Central memory CD4-positive, alpha-beta T cell (primary cell): ENCODE data around the gene ZNF552.
"Not testable (repeated sequence)": the region's sequence is repeated elsewhere in the genome, so short reads cannot be mapped to it uniquely, and the experiment has no call there.

Source experiments
- DNase-seq: peaks from one replicate; pipeline ENCODE4 v3.0.0; 2022

ZNF552 gene

GRCh38 chr19:57817976-57818375 lies 3.3 kb upstream of the ZNF552 start:
- no peak for DNase-seq

- no peak for DNase-seq
Measured at GRCh38 chr19:57816652-57817051, 1.9 kb upstream of the ZNF552 start.

- DNase-seq, result no peak
Measured at GRCh38 chr19:57815247-57816075, 748 bp upstream of the ZNF552 start.

DNA sequence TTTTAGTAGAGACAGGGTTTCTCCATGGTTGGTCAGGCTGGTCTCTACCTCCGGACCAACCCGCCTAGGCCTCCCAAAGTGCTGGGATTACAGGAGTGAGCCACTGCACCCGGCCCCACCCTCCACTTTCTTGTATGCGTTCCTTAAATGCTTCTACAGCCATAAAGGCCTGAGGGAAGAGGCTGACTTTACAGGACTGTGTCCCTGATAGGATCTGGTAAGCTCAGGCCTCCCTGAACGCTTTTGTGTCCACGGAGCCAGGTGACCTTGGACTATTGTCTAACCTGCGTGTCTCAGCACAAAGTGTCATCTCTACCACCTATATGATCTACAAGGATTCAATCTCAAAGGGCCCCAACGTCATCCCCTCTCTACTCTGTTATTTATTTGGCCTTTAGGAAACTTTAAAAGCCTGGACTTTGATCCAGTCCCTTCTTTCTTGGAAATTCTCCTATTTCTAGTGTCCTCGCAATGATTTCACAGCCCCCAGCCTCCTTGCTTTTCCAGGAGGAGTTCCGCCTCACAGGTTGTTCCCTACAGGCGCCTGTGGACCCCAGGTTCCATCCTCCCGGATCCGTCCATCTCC lies 701 bp downstream of the ZNF552 start:
- DNase-seq, result no peak

DNA sequence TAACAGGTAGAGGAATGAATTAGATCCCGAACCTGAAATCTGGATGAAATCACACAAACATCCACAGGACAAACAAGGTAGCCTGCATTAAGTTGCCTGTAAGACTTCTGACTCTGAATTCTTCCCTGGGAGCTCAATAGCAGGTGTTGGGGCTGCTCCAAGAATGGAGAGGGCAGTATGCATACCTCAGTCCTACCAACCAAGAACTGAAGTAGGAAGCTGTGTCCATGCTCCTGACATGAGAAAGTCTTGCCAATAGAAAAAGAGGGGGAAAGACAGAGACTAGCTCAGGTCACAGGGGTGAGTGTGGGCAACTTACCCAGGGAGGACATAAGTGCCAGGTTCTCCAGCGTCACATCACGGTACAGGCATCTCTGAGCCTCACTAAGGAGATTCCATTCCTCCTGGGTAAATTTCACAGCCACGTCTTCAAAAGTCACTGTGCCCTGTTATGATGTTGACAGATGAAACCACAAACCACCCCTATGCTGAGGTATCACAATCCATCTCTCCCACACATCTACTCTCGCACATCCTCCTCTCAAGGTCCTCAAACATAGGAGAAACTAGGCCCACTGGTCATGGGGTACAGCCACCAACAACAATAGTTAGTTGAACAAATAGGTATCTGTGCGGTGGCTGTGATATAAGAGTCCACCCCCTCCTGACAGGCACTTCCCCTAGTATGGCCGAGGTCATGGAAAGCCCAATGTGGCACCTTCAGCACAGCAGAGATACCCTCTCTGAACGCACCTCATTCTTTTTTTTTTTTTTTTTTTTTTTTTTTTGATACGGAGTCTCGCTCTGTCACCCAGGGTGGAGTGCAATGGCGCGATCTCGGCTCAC lies 1.5 kb downstream of the ZNF552 start:
- not testable (repeated sequence) for DNase-seq

DNA sequence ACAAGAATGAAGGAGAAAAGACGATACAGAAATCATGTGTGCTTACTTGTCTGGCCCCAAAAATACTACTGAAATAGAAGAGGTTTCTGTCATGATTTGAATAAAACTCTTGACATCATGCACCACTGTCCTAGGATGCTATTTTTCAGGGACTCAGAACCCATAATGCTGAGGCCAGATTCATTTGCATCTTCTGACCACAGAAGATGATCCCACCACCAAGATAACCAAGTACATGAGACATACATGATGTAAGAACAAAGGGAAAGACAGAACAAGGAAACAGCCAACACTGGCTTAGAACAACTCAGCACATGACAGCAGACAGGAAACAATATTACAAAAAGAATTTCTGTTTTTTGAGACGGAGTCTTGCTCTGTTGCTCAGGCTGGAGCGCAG lies 2.5 kb downstream of the ZNF552 start:
- no peak for DNase-seq

- DNase-seq, result not testable (repeated sequence)
Measured at GRCh38 chr19:57810410-57811295, 4.1 kb downstream of the ZNF552 start.

GRCh38 chr19:57807541-57807940 lies 7.2 kb downstream of the ZNF552 start:
- DNase-seq, result no peak

- DNase-seq, result no peak
Measured at GRCh38 chr19:57803594-57804325, 11.0 kb downstream of the ZNF552 start.

DNA sequence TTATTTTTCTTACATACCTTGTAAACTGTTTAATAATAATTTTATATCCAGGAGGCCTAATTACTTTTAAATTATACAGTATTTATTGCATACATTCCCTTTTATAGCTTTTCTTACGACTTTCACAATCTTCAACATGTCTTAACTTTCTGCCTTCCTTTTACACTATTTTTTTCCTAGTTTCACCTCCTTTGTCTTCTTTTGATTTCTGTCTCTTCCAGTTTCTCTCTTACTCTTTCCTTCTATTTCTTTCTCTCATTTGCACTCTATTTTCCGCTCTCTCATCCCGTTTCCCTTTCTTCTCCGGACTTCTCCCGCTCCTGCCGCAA lies 11.5 kb downstream of the ZNF552 start:
- no peak for DNase-seq

DNA sequence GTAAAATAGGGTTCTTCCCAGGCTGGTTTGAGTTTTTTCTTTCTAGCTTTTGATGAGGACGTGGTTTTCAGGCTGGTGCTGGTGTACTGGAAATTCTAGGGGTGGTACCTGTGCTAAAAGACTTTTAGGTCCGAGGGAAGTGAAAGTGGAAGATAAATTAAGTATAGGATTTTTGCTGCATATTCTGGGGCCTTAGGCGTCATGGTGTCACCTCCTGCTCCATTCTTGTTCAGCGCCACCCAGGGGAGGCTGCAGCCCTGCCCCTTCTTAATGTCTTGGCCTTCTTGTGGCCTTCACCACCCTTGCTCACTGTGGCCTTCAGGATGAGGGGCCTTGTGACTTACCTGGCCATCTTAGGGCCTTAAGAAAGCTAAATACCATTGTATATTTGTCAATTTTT lies 12.4 kb downstream of the ZNF552 start:
- no peak for DNase-seq

- DNase-seq, result no peak
Measured at GRCh38 chr19:57800696-57801095, 14.0 kb downstream of the ZNF552 start.

DNA sequence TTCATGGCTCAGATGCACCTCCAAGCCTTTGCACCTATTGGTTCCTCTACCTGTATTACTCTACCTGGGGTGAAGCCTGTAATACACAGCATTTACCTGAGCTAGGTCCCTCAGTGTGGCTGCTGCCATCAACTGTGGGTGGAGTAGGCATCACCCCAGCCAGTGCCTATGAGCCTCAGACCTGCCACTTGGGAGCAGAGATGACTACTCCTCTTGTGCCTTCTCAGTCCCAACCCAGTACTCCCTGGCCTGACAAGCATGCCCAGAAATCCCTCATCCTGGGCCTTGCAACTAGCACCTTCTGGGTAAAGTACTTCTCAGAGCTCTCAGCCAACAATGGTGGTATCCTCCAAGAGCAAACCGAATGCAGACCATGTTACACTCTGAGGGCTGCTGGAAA lies 18.1 kb downstream of the ZNF552 start:
- not testable (repeated sequence) for DNase-seq

DNA sequence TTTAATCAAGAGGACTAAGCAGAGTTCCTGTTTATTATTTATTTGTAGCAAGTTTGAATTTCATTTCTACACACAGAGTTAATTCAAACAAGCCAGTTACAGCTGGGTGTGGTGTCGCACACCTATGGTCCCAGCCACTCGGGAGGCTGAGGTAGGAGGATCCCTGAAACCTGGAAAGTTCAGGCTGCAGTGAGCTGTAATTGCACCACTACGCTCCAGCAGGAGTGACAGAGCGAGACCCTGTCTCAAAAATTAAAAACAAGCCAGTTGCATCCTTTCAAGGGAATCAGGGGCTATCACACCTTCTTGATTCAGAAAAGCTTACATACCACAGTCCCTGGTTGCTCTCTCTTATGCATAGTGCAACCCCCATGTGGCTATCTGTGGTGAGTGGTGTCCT lies 25.4 kb downstream of the ZNF552 start:
- DNase-seq, result no peak

DNA sequence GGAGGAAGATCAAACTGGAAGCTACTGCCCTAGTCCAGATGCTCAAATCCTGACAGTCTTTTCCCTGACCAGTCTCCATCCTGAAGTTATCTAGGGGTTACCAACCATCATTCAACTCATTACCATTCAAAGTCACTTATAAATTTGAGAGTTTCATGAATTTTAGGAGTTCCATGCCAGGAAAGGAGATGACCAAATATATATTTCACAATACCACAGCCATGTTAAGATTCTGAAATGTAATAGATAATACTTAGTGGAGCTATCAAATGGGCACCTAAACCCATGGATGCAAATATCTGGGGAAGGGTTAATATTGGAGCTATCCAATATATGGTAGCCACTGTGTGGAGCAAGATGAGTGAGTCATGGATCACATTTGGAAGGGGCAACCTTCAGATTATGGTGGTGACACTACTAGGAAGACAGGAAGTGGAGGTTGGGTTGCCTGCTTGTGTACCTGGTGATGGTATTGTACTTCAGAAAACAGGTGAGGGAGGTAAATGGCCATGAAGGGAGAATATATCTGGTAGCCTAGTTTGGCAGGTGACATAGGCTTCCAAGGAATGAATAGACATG lies 26.5 kb downstream of the ZNF552 start:
- DNase-seq, result no peak

DNA sequence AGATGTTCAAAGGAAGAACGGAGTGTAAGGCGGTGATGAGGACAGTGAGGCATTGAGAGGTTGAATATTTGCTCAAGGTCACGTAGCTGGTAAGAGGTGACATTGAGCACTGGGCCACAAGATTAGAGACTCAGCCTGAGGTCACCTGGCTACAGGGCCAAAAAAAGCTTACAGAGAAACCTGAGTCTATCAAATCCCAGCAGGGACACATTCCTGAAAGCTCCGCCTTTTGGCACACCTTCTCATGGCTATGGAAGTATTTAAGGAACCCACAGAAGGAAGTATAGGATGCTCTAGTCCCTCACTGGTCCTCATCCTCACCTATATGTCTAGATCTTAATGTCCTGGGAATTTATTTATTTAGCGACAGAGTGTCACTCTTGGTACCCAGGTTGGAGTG lies 27.8 kb downstream of the ZNF552 start:
- no peak for DNase-seq

GRCh38 chr19:57786286-57786685 lies 28.4 kb downstream of the ZNF552 start:
- no peak for DNase-seq

- no peak for DNase-seq
Measured at GRCh38 chr19:57779220-57779845, 35.4 kb downstream of the ZNF552 start.

DNA sequence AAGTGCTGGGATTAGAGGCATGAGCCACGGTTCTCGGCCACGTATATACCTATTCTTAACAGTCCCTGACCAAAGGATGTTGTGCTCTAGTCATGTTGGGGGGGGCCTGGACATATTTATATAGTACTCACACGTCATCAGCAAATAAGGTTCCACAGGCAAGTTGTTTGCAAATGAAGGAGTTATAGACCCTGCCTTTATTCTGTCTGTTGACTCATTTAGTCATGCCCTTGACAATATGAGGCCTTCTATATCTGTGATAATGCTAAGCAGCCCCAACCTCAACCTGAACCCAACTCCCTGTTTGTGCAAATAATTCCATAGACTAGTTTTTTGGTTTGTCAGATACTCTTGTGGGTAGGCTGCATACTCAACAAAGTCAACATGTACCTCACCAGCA lies 36.4 kb downstream of the ZNF552 start:
- DNase-seq, result no peak

DNA sequence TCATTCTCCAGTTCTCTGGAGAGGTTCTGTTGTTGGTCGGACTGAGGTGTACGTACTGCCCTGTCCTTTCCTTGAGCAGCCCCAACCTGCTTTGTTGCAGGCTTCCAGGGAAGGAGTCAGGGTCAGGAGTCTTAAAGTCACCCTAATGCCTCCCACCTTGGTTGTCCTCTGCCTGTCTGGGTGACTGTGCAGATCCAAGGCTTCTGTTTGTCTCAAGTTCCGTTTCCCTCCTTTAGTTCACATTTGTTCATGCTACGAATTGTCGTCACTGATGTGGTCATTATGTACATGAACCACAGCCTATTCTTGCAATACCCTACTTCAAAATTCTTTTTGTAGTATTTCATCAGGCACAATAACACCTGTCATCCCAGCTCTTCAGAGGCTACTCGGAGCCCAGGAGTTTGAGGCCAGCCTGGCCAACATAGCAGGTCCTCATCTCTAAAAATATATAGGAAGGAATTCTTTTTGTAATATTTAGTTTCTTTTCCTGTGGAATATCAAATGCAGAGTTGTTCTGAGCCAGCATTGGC lies 37.9 kb downstream of the ZNF552 start:
- DNase-seq, result no peak

DNA sequence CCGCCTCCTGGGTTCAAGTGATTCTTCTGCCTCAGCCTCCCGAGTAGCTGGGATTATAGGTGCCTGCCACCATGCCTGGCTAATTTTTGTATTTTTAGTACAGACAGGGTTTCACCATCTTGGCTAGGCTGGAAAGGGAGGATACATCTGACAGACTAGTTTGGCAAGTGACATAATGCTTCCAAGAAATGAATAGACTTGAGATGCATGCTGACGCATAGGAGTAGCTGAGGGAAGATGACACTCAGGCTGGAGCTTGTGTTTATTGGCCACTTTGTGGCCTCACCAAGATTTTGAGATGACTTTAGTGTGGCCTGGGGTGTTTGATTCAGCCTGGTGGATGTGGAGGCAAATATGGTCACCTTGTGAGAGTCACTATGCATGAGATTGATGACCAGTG lies 41.2 kb downstream of the ZNF552 start:
- DNase-seq, result no peak
